CD4-positive, alpha-beta memory T cell (primary cell): Measurements from ENCODE around the gene SLC43A3. TPM values are rescaled to one million over a fixed set of nuclear protein-coding genes. Genes with fewer than 3 reads are reported as not detected.

ENCODE experiments used
- CTCF ChIA-PET: fragments of 350-600 bp; sonication (Branson Sonifier 250); formaldehyde crosslinking; loops from one replicate; lab custom pipeline; 2021; ENCODE audit warnings: inconsistent platforms; ENCODE audit not compliant: partially characterized antibody; lab: Charles Lee
- POLR2A ChIA-PET: fragments of 350-600 bp; sonication (Branson Sonifier 250); formaldehyde crosslinking; loops from one replicate; lab custom pipeline; 2021; ENCODE audit not compliant: partially characterized antibody; lab: Charles Lee
- DNase-seq, 5 donors: peaks; one replicate each; pipeline versions ENCODE4 v3.0.0 to v3.0.0-alpha.2; 2020 to 2022; ENCODE audit warnings: mixed read lengths in 1 of 5
- H3K27ac ChIP-seq: one replicate; pipeline ENCODE4 v1.7.0; 2013; ENCODE audit warnings: low read depth, low read length
- H3K27me3 ChIP-seq: 2 replicates; pipeline ENCODE4 v1.7.0; 2013; ENCODE audit warnings: mild to moderate bottlenecking, low read length, moderate library complexity; ENCODE audit not compliant: insufficient read depth
- H3K36me3 ChIP-seq: 2 replicates; pipeline ENCODE4 v1.7.0; 2013; ENCODE audit warnings: mild to moderate bottlenecking, low read length, moderate library complexity; ENCODE audit not compliant: insufficient read depth
- H3K4me1 ChIP-seq: 2 replicates; pipeline ENCODE4 v1.7.0; 2013; ENCODE audit warnings: mild to moderate bottlenecking, low read length, moderate library complexity; ENCODE audit not compliant: insufficient read depth
- H3K4me3 ChIP-seq, 2 donors: one replicate each; pipeline ENCODE4 v1.7.0; 2013; ENCODE audit warnings: low read length in 2 of 2, mild to moderate bottlenecking in 1 of 2
- H3K9me3 ChIP-seq, 2 donors: one replicate each; pipeline ENCODE4 v1.7.0; 2013; ENCODE audit warnings: low read length in 2 of 2, control low read depth in 1 of 2; ENCODE audit not compliant: control insufficient read depth in 1 of 2
- H3K27ac Mint-ChIP-seq, 7 donors: one replicate each; pipeline ENCODE4 v1.8.0; 2020 to 2021; ENCODE audit warnings: mixed read lengths in 7 of 7, mild to moderate bottlenecking in 6 of 7, inconsistent platforms in 3 of 7, moderate library complexity in 3 of 7
- H3K27me3 Mint-ChIP-seq, 2 donors: one replicate each; pipeline ENCODE4 v1.8.0; 2020 to 2021; ENCODE audit warnings: mixed read lengths in 2 of 2
- H3K36me3 Mint-ChIP-seq, 2 donors: one replicate each; pipeline ENCODE4 v1.8.0; 2020 to 2021; ENCODE audit warnings: mixed read lengths in 2 of 2, inconsistent platforms in 1 of 2, mild to moderate bottlenecking in 1 of 2
- H3K4me1 Mint-ChIP-seq, 4 donors: one replicate each; pipeline ENCODE4 v1.8.0; 2020 to 2021; ENCODE audit warnings: mixed read lengths in 4 of 4, mild to moderate bottlenecking in 1 of 4
- H3K4me3 Mint-ChIP-seq, 8 donors: one replicate each; pipeline ENCODE4 v1.8.0; 2020 to 2021; ENCODE audit warnings: mixed read lengths in 8 of 8, mild to moderate bottlenecking in 7 of 8, moderate library complexity in 6 of 8, inconsistent platforms in 3 of 8
- H3K9me3 Mint-ChIP-seq, 8 donors: one replicate each; pipeline ENCODE4 v1.8.0; 2020 to 2021; ENCODE audit warnings: mixed read lengths in 8 of 8, mild to moderate bottlenecking in 5 of 8, inconsistent platforms in 3 of 8, moderate library complexity in 1 of 8
- intact Hi-C: fragments of 100-400 bp; cut with micrococcal nuclease; formaldehyde crosslinking; loops from one replicate; pipeline ENCODE4 v1.15.1; 2023
- polyA plus RNA-seq, 2 donors: library from polyadenylated mRNA; unstranded; fragments of 300-500 nt; fragmentation: Illumina TruSeq; gene quantifications; one replicate each; pipeline ENCODE4 v1.2.3, GENCODE V29; 2021
- total RNA-seq, 2 experiments: library from RNA; stranded (reverse); gene quantifications; one replicate each; pipeline ENCODE4 v1.2.3, GENCODE V29; 2021

SLC43A3 gene
- total and polyA plus RNA-seq, 4 experiments from 2014 or later: 15.1 to 18.5 (median 16.7) TPM

DNA sequence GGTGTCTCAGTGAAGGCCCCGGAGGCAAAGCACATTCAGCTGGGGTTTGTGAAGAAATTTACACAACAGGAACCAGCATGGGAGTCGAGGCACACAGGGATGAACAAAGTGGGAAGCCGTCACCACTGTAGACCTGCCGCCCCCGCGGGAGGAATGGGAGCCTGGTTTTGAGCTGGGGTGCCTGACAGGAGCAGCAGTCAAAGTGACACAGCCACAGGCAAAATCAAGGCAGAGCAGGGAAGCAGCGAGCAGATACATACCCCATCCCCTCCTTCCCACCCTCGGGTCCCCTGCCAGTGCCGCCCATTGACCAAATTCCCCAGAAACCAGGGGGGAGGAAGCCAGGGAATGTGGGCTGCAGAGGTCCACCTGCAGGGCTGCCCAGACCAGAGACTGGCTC, 67.9 kb downstream of the SLC43A3 start:
- Histone ChIP-seq H3K4me3 (no peak overlapping the region), H3K4me1 (no peaks in the 10 kb centered on the region), H3K27me3 (no peaks in the 10 kb centered on the region), H3K36me3 (no peaks in the 10 kb centered on the region), H3K27ac (no peak overlapping the region), H3K9me3 (no peaks in the 10 kb centered on the region)
- POLR2A ChIA-PET: no interaction called here
- intact Hi-C loops: no loop called here
- CTCF ChIA-PET: interaction anchor here (0.6 to 7.8 kb wide), 4 partner anchors 11 to 135 kb away, joined by 4 to 70 read pairs (median 6); no protein-coding TSS in a partner anchor
- Mint-ChIP-seq H3K4me3 (no peak overlapping the region), H3K27ac (no peak overlapping the region), H3K9me3 (no peaks in the 10 kb centered on the region), H3K27me3 (peaks cover 10 to 16% of the 10 kb centered on the region in 2 donors), H3K36me3 (no peaks in the 10 kb centered on the region), H3K4me1 (no peaks in the 10 kb centered on the region)
- DNase-seq: no peak

DNA sequence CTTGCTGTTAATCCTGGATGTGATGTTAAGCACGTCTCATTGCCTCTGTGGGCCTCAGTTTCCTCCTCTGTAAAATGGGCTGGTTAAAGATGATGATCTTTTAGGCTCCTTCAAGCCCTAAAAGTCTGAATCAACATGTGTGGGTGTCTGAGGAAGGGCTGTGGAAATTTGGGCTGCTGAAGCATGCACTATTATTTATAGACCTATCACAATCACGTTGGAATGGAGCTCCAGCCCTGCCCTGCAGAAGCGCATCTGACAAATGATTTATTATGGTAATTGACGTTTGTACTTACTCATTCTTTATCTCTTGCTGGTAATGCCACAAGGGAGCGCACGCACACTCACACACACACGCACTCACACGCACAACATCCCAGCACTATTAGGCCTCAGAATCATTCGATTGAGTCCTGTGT, 68.4 kb downstream of the SLC43A3 start:
- POLR2A ChIA-PET: no interaction called here
- no peak overlapping the region for H3K4me3 Mint-ChIP-seq
- intact Hi-C loops: no loop called here

GRCh38 chr11:57357856-57358255, 69.1 kb downstream of the SLC43A3 start:
- Mint-ChIP-seq H3K27ac (no peak overlapping the region), H3K4me3 (no peak overlapping the region), H3K36me3 (no peaks in the 10 kb centered on the region), H3K9me3 (no peaks in the 10 kb centered on the region), H3K27me3 (peaks cover 7 to 13% of the 10 kb centered on the region in 2 donors), H3K4me1 (no peaks in the 10 kb centered on the region)
- ChIA-PET CTCF (interaction anchor here (0.7 to 7.8 kb wide), 2 partner anchors 10 to 279 kb away, joined by 3 to 70 read pairs; no protein-coding TSS in a partner anchor), POLR2A (no interaction called here)
- no peak for DNase-seq
- Histone ChIP-seq H3K36me3 (no peaks in the 10 kb centered on the region), H3K27ac (no peak overlapping the region), H3K9me3 (no peaks in the 10 kb centered on the region), H3K4me1 (no peaks in the 10 kb centered on the region), H3K27me3 (no peaks in the 10 kb centered on the region), H3K4me3 (no peak overlapping the region)
- intact Hi-C loops: no loop called here

More for the DNA sequence above, 68.4 kb downstream of the SLC43A3 start:
- CTCF ChIA-PET: interaction anchor here (7.8 kb wide), 1 partner anchor 10 kb away, joined by 70 read pairs; no protein-coding TSS in a partner anchor
- no peak for DNase-seq
- Histone ChIP-seq H3K27me3 (no peaks in the 10 kb centered on the region), H3K36me3 (no peaks in the 10 kb centered on the region), H3K27ac (no peak overlapping the region), H3K4me3 (no peak overlapping the region), H3K4me1 (no peaks in the 10 kb centered on the region), H3K9me3 (no peaks in the 10 kb centered on the region)
- H3K27me3 Mint-ChIP-seq: peaks cover 7 to 16% of the 10 kb centered on the region in 2 donors
- no peaks in the 10 kb centered on the region for H3K36me3 Mint-ChIP-seq
- H3K27ac Mint-ChIP-seq: peak overlapping the region in 1 of 7 donors; percentile 36
- H3K9me3 Mint-ChIP-seq: no peaks in the 10 kb centered on the region
- no peaks in the 10 kb centered on the region for H3K4me1 Mint-ChIP-seq

GRCh38 chr11:57357310-57357709, 69.6 kb downstream of the SLC43A3 start:
- H3K4me1 ChIP-seq: no peaks in the 10 kb centered on the region
- intact Hi-C loops: no loop called here
- CTCF ChIA-PET: interaction anchor here (7.8 kb wide), 1 partner anchor 9 kb away, joined by 70 read pairs; no protein-coding TSS in a partner anchor

More at GRCh38 chr11:57357310-57357709, 69.6 kb downstream of the SLC43A3 start:
- Mint-ChIP-seq H3K27ac (no peak overlapping the region), H3K4me1 (no peaks in the 10 kb centered on the region), H3K36me3 (no peaks in the 10 kb centered on the region), H3K9me3 (no peaks in the 10 kb centered on the region), H3K4me3 (no peak overlapping the region), H3K27me3 (peaks cover 7 to 13% of the 10 kb centered on the region in 2 donors)
- no peak for DNase-seq
- POLR2A ChIA-PET: no interaction called here
- no peaks in the 10 kb centered on the region for H3K27me3 ChIP-seq
- H3K9me3 ChIP-seq: no peaks in the 10 kb centered on the region
- no peak overlapping the region for H3K4me3 ChIP-seq
- H3K36me3 ChIP-seq: no peaks in the 10 kb centered on the region
- H3K27ac ChIP-seq: no peak overlapping the region

Other genes with a start within 250 kb of the SLC43A3 start
- gene LRRC55, start 245.2 kb downstream of the SLC43A3 start, total RNA-seq: not detected
- gene LRRC55, start 245.2 kb downstream of the SLC43A3 start, polyA plus RNA-seq: not detected
- not detected for gene APLNR, start 189.9 kb downstream of the SLC43A3 start, total RNA-seq
- gene APLNR, start 189.9 kb downstream of the SLC43A3 start, polyA plus RNA-seq: not detected
- 10 to 100 TPM; 17.2 to 23.7 TPM for gene TNKS1BP1, start 102.2 kb downstream of the SLC43A3 start, total RNA-seq
- 1 to 10 TPM in 1 of 2 donors, under 1 TPM in 1; 0.52 to 4.7 TPM for gene TNKS1BP1, start 102.2 kb downstream of the SLC43A3 start, polyA plus RNA-seq
- gene SSRP1, start 91.2 kb downstream of the SLC43A3 start, total RNA-seq: 10 to 100 TPM; 69.0 to 74.3 TPM
- 10 to 100 TPM; 19.6 to 42.2 TPM for gene SSRP1, start 91.2 kb downstream of the SLC43A3 start, polyA plus RNA-seq
- not detected for gene P2RX3, start 88.8 kb downstream of the SLC43A3 start, total RNA-seq
- gene P2RX3, start 88.8 kb downstream of the SLC43A3 start, polyA plus RNA-seq: not detected
- gene PRG3, start 46.0 kb downstream of the SLC43A3 start, total RNA-seq: not detected
- gene PRG3, start 46.0 kb downstream of the SLC43A3 start, polyA plus RNA-seq: not detected
- gene PRG2, start 36.5 kb downstream of the SLC43A3 start, total RNA-seq: under 1 TPM in 1 of 2 experiments, not detected in 1; 0.25 TPM
- not detected for gene PRG2, start 36.5 kb downstream of the SLC43A3 start, polyA plus RNA-seq
- under 1 TPM in 1 of 2 experiments, not detected in 1; 0.17 TPM for gene RTN4RL2, start 33.4 kb upstream of the SLC43A3 start, total RNA-seq
- gene RTN4RL2, start 33.4 kb upstream of the SLC43A3 start, polyA plus RNA-seq: under 1 TPM in 1 of 2 donors, not detected in 1; 0.40 TPM
- 10 to 100 TPM; 18.1 to 21.7 TPM for gene SLC43A1, start 88.6 kb upstream of the SLC43A3 start, total RNA-seq
- 10 to 100 TPM; 14.8 to 19.1 TPM for gene SLC43A1, start 88.6 kb upstream of the SLC43A3 start, polyA plus RNA-seq
- gene TIMM10, start 103.6 kb upstream of the SLC43A3 start, total RNA-seq: 10 to 100 TPM; 30.4 to 34.6 TPM
- 10 to 100 TPM; 53.1 to 62.1 TPM for gene TIMM10, start 103.6 kb upstream of the SLC43A3 start, polyA plus RNA-seq
- not detected for gene SMTNL1, start 110.5 kb upstream of the SLC43A3 start, total RNA-seq
- gene SMTNL1, start 110.5 kb upstream of the SLC43A3 start, polyA plus RNA-seq: under 1 TPM in 1 of 2 donors, not detected in 1; 0.55 TPM
- 10 to 100 TPM; 79.7 to 82.9 TPM for gene UBE2L6, start 140.6 kb upstream of the SLC43A3 start, total RNA-seq
- gene UBE2L6, start 140.6 kb upstream of the SLC43A3 start, polyA plus RNA-seq: 100 to 1,000 TPM; 257 to 320 TPM
- not detected for gene SERPING1, start 170.6 kb upstream of the SLC43A3 start, total RNA-seq
- not detected for gene SERPING1, start 170.6 kb upstream of the SLC43A3 start, polyA plus RNA-seq
- gene YPEL4, start 222.8 kb upstream of the SLC43A3 start, total RNA-seq: 10 to 100 TPM; 11.8 to 12.6 TPM
- under 1 TPM in 1 of 2 donors, not detected in 1; 0.23 TPM for gene YPEL4, start 222.8 kb upstream of the SLC43A3 start, polyA plus RNA-seq
- 10 to 100 TPM; 14.1 to 16.0 TPM for gene CLP1, start 230.6 kb upstream of the SLC43A3 start, total RNA-seq
- 10 to 100 TPM in 1 of 2 donors, 1 to 10 TPM in 1; 9.6 to 22.5 TPM for gene CLP1, start 230.6 kb upstream of the SLC43A3 start, polyA plus RNA-seq
- 10 to 100 TPM; 73.2 to 75.8 TPM for gene ZDHHC5, start 241.0 kb upstream of the SLC43A3 start, total RNA-seq
- gene ZDHHC5, start 241.0 kb upstream of the SLC43A3 start, polyA plus RNA-seq: 10 to 100 TPM; 30.4 to 44.6 TPM